Gastrocnemius medialis (tissue), 4 donors: Measurements from ENCODE around the gene SSTR4.

ENCODE experiments used
- CTCF ChIP-seq, 5 experiments: fragments of 450-650 bp in 3 of 5; fragments of 200-600 bp in 2 of 5; sonication (generic) in 2 of 5; IDR thresholded peaks in 4 of 5; conservative IDR thresholded peaks in 1 of 5; 1 replicate in 4 of 5; 2 replicates in 1 of 5; pipeline ENCODE4 v1.5.1; 2016 to 2019; ENCODE audit warnings: antibody characterized with exemption in 5 of 5, mild to moderate bottlenecking in 3 of 5, moderate library complexity in 3 of 5
- POLR2A ChIP-seq, 2 donors: fragments of 450-650 bp; IDR thresholded peaks; one replicate each; pipeline ENCODE4 v1.6.1; 2017; ENCODE audit warnings: antibody characterized with exemption in 2 of 2, mild to moderate bottlenecking in 2 of 2, moderate library complexity in 2 of 2

- no peak for TF ChIP-seq POLR2A (IDR thresholded peaks at IDR 0.05)
- TF ChIP-seq CTCF (IDR thresholded peaks at IDR 0.05 in 4 of 5, conservative IDR thresholded peaks at IDR 0.05 in 1 of 5): no peak
These were observed 49.8 kb downstream of the SSTR4 start for GRCh38 chr20:23084845-23085365.
